HG03097 (cell line): ENCODE results near the gene OR2C1.

Experiments
- ATAC-seq: cut with Tn5 transposase; IDR thresholded peaks from one replicate; pipeline ENCODE4 v1.9.1; 2021; ENCODE audit not compliant: unreplicated experiment, low FRiP score

Gene OR2C1

DNA sequence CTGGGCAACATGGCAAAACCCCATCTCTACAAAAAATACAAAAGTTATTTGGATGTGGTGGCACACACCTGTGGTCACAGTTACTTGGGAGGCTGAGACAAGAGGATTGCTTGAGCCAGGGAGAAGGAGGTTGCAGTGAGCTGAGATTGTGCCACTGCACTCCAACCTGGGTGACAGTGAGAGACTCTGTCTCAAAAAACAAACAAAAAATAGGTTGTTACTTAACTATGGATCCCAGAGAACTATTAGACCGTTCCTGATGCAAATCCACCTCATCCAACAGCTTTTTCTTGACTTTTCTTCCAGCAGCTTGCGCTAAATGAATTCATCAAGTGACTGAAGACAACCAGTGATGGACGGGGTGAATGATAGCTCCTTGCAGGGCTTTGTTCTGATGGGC is at the start of gene OR2C1:
Gene OR2C1 (plus strand): TSS at position 301 of the 400 bp plus-strand sequence. CDS start 52 bp downstream, at position 353.
- no peak for ATAC-seq

DNA sequence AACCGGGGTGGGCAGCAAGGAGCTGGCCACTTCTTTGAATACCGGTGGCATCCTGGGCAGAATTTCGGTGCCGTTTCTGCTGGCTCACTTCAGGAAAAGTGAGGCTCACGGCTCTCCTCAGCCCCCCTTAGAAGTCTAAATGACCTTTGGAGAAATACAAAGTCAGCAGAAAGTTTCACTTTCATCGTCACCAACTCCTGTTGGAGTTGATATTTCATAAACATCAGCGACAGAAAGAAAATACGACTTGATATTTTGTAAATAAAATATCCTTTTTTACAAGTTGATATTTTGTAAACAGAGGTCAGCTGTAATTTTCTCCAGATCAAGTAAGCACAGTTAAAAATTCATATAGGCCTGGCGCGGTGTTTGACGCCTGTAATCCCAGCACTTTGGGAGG is 49.6 kb upstream of the OR2C1 start:
- ATAC-seq: no peak

DNA sequence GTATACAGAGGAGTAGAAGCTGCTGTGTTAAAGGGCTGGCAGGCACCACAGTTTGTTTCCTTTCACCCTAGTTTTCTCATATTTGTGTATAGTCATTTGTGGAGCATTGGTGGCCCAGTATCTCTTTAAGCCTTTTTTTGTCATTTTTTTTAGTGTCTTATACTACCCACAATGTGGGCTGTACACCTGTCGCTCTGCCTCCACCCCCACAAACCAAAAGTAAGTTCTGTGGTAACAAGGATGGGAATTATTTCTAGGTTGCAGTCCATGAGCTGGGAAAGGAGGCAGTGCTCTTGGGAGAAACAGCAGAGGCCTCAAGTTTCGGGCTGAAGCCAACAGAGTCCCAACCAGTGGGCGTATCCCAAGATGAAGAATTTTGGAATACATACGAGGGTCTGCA is 44.2 kb upstream of the OR2C1 start:
- ATAC-seq: no peak

DNA sequence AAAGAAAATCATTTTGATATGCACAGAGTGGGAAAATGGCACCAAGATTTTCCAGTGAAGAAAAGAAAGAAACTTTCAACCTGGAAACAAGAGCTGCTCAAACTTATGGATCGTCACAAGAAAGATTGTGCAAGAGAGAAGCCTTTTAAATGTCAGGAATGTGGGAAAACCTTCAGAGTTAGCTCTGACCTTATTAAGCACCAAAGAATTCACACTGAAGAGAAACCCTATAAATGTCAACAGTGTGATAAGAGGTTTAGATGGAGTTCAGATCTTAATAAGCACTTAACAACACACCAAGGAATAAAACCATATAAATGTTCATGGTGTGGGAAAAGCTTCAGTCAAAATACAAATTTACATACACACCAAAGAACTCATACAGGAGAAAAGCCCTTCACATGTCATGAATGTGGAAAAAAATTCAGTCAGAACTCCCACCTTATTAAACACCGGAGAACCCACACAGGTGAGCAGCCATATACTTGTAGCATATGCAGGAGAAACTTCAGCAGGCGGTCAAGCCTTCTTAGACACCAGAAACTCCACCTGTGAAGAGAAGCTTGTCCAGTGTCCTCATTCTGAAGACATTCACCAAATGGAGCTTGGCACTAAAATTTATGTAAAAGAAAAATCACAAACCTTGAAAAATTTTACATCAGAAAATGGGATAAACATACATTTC is 38.2 kb upstream of the OR2C1 start:
- ATAC-seq: no peak

DNA sequence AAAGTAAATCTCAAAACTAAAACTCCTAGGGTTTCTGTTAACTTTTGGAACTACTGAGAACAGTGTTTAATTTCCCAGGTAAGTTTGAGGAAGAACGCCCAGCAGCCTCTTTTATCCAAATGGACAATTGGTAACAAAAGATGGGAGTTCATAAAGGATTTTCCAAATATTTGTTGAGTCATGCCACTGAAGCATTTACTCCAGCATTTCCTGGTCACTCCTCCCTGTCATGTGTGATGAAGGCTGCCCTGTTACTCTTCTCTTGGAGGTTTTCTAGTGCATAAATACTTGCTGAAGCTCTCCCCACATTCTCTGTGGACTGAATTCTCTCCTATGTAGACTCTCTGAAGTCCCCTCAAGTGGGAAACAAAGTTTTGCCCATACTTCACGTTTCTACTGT is 33.9 kb upstream of the OR2C1 start:
- no peak for ATAC-seq

DNA sequence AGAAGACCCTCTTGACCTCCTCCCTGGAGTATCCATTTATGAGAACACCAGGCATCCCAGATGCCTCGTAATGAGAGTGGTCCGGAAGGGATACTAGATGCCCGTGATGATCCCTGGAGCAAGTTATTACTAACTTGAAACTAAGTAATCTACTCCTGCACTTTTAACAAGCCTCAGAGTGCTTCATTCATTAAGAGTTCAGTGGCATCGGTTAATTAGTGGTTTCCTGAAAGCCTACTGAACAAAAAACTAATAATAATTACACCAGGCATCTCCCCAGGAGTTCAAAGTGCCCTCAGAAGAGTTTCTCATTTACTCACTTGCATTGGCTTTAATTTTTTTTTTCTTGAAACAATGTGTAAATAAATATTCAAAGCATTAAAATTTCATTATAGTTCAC is 28.2 kb upstream of the OR2C1 start:
- ATAC-seq: no peak

DNA sequence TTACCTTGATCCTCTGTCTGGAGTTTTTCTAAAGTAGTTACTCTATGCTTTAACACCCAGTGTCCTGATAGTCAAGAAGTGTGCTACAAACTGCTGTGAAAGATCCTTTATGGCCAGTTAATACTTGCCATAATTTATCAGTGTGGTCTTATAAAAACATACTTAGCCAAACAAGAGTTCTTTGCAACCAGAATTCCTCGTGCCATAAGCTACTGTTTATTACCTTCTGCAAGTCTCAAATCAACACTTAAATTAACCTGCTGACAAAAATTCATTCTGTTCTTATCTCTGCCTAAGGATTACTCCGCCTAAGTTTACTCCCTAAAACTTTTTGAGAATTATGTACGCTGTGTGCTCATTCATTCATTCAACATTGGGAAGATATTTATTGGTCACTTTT is 27.6 kb upstream of the OR2C1 start:
- ATAC-seq: no peak

DNA sequence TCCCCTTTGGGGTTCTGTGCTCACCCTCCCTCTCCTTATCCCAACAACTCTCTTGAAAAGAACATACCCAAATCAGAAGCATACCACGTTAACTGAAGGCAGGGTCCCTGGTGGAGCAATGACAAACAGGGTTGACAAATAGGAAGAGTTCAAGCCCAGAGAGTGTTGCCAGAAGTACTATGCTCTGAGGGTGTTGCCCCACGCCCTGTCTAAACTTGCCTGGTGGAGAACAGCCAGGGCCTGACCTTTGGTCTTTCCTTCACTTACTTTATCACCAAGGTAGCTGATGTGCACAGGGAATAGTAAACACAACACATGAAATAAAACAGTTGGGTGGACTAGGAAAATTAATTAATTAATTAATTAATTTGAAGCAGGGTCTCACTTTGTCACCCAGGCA is 27.0 kb upstream of the OR2C1 start:
- no peak for ATAC-seq

DNA sequence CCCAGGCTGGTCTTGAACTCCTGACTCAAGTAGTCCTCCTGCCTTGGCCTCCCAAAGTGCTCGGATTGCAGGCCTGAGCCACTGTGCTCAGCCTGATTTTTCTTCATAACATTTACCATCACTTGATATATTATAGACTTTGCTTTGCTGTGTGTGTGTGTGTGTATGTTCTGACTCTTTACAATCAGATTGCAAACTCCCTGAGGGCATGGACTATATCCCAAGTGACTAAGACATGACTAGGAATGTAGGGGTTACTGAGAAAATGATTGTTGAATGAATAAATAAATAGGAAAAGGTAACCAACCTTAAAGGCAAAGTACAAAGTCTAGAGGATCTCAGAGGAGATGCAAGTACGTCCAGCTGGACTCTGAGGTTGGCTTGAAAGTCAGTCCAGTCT is 9.6 kb upstream of the OR2C1 start:
- no peak for ATAC-seq

DNA sequence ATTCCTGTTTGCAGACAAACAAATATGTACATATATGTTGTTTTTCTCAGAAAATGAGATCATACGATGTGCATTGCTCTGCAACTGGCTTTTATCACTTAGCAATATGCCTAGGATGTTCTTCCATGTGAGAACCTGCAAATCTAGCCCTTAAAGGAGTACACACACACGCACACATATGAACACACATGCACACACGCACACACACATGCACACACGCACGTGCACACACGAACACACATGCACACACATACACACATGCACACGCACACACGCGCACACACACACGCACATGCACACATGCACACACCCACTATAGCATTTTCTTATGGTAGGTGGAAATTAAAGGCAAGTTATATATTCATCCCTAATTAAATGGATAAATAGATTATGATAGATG is 8.1 kb upstream of the OR2C1 start:
- no peak for ATAC-seq

DNA sequence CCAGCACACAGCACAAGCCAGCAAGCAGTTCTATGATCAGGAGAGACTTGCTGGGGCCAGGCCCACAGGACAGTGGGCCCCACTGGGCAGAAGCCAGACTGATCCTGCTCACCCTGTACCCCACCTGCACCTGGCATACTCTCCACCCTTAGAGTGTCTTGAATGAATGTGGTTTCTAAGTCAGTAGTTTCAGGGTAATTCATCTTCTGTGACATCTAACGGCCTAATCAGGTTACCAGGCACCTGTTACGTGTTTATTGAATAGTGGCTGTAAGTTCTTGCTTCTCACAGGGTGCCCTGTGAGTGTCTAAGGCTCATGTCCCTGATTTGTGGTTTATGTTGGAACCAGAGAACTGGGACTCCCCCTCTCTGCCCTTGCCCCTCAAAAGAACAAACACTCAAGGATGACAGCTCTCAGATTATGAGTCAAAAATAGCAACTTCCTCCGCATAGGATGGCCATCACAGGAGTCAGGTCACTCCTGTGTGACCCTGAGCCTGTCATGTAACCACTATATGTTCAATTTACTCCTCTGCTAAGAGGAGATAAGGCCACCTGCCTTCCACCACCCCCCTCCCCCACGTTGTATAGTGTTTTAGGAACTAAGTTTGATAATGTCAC is 7.0 kb upstream of the OR2C1 start:
- no peak for ATAC-seq

DNA sequence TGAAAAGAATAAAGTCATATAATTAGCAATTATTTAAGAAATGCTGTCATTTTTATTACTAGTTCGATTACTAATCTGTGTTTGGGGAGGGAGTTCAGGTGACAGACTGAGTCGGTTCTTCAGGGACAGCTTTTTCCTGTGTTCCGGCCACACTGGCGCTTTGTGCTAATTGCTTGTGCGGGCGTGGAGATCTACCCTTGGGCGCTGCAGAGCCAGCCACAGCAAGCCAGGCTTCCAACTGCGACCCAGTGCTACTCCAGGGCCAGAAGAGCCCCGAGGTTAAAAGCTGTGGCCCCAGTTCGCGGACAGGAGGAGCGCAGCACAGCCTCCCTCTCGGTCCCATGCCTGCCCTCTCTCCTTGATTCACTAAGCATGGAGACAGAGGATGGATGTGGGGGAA is 6.5 kb upstream of the OR2C1 start:
- ATAC-seq: no peak

DNA sequence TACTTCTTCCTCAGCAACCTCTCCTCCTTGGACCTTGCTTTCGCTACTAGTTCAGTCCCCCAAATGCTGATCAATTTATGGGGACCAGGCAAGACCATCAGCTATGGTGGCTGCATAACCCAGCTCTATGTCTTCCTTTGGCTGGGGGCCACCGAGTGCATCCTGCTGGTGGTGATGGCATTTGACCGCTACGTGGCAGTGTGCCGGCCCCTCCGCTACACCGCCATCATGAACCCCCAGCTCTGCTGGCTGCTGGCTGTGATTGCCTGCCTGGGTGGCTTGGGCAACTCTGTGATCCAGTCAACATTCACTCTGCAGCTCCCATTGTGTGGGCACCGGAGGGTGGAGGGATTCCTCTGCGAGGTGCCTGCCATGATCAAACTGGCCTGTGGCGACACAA is 429 bp downstream of the OR2C1 start:
- ATAC-seq: no peak

DNA sequence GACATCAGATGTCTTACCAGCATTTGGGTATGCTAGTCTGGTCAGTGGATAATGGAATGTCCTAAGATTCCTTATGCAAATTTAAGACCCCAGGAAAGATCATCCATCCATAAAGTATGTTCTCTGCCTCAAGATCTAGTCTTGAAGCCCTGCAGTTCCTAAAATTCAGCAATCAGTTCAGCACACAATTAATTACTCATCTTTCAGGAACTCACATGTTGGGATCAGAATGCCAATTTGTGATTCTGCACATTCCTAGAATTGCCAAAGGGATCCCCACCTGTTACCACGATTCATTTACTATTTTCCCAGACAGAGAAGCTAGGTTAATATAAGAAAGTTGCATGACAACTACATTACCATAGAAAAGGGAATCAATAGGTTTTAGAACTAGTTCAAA is 3.2 kb downstream of the OR2C1 start:
- ATAC-seq: no peak

DNA sequence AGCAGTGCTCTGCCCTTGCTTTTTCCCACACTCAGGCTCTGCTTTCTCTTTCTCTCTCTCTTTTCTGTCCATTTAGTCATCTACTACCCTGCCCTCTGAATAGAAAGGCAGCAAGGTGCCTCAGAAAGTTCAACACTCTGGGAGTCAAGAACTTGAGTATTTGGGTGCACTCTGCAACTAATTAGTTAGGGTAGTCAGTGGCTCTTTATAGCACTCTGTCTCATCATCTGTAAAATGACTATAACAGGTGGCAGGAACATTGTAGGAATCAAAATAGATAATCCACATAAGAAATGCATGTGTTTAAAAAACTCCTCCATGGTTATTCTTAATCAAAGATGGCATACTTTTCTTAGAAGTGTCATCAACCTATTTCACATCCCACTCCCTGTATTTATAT is 7.2 kb downstream of the OR2C1 start:
- no peak for ATAC-seq

DNA sequence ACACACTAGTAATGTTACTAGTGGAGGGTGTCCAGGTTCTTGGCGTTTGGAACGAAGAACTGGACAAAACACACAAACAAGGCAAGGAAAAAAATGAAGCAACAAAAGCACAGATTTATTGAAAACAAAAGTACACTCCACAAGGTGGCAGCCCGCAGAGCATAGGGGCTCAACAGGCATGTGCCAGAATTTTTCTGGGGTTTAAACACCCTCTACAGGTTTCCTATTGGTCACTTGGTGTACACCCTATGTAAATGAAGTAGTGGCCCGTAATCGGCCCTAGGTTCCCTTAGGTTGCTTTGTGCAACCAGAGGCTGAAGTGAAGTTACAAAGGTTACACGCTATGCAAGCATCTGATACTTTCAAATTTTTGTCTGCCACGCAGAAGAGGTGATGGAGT is 8.1 kb downstream of the OR2C1 start:
- ATAC-seq: no peak

DNA sequence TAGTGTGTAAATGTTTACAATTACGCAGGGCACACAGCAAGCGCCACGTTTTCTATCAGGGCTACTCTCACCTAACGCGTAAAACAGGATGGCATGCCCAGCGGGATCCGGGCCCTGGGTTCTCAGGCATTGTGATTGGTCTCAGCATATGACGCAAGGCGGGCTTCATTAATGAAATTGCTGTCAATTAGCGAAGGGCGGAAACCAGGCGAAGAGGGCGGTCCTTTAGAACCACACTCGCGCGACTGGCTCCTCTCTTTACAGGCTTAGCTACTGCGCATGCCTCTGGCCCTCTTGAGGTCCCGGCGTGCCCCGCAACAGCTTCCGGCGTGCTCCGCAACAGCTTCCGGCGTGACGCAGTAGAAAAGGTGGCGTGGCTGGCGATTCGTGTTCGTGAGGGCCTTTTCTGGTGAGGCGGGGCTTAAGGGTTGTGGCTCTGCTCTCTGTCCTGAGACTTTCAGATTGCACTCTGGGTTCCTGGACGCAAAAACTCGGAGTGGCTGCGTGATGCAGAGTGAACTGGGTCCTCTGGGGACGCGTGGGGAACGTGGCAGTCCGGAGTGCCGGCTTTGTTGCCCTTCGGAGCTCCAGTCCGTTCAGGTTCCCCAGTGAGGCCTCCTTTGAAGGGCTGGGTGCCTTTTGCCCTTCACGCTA is 9.2 kb downstream of the OR2C1 start:
- peak; percentile 74 for ATAC-seq

DNA sequence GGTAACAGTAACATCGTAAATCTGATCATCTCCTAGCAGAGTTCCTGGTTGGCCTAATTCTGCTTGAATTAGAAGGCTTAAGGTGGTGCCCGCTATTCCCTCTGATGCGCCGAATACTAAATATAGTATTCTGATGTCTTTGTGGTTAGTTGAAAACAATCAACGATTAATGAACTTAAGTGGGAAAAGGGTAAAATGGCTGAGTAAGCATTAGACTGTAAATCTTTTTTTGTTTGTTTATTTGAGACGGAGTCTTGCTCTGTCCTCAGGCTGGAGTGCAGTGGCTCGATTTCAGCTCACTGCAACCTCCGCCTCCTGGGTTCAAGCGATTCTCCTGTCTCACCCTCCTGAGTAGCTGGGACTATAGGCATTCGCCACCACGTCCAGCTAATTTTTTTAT is 13.4 kb downstream of the OR2C1 start:
- ATAC-seq: no peak

DNA sequence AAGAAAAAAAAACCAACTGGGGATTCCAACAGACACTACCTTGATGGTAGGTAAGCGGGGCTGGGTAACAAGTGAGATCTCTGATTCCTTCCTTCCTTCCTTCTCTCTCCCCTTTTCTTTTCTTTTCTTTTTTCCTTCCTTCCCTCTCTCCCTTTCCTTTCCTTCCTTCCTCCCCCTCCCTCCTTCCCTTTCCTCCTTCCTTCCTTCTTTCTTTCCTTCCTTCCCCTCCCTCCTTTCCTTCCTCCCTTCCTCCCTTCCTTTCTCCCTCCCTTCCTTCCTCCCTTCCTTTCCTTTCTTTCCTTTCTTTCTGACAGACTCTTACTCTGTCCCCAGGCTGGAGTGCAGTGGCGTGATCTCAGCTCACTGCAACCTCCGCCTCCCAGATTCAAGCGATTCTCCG is 20.0 kb downstream of the OR2C1 start:
- no peak for ATAC-seq

DNA sequence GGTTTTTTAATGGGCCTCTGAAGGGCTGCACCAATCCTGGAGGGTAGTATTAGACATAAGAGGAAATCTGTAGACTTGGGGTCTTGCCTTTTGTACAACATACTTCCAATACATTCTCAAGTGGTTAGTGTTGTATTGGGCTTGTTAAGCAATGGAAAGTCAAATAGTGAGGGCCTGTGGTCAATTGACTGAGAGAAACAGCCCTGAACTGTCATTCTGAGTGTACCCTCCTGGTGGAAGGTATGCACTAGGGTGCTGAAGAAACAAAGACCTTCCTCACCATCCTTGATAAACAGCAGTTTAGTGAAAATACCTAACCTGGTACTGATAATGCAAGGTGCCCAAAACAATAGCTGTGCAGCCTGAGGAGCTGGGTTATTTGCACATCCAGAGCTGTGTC is 22.2 kb downstream of the OR2C1 start:
- no peak for ATAC-seq

DNA sequence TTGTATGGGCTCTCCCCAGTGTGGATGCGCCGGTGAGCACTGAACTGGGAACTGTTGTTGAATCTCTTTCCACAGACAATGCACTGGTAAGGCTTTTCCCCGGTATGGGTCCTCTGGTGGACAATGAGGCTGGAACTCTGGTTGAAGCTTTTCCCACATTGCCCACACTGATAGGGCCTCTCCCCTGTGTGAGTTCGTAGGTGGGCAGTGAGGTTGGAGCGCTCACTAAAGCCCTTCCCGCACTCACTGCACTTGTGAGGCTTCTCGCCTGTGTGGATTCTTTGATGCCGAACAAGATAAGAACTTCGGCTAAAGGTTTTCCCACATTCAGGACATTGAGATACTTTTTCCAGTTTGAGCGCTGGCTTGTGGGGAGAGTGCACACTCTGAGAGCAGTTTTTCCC is 27.4 kb downstream of the OR2C1 start:
- ATAC-seq: no peak

DNA sequence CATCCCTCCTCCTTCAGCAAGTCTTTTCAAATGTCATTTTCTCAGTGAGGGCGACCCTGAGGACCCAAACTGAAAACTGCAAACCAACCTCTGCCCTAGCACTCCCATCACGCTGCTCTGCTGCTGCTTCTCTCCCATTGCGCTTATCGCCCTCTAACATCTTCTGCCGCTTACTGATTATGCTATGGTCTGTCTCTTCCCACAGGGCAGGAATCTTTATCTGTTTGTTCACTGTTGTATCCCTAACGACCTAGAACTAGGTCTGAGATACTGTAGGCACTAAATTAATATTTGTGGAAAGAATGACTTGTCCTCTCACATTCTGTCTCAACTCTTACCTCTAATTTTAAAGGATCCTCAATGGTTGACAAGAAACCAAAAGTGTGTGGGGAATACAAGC is 32.6 kb downstream of the OR2C1 start:
- ATAC-seq: no peak
